Ovary (tissue), 3 donors: ENCODE measurements around the gene CSF3R.

Experiments
- EP300 ChIP-seq: sonication (generic); formaldehyde crosslinking; IDR thresholded peaks from one replicate; pipeline ENCODE4 v1.6.1; 2017; ENCODE audit warnings: antibody characterized with exemption
- TF ChIP-seq, protein P1 (sequence below), 3 donors: fragments of 450-650 bp in 2 of 3; fragments of 200-600 bp in 1 of 3; IDR thresholded peaks; one replicate each; pipeline versions ENCODE4 v1.5.1 to v1.8.0; 2016 to 2022; ENCODE audit warnings: antibody characterized with exemption in 3 of 3, mild to moderate bottlenecking in 1 of 3
- donor health status: DM: no; HTN: no; CAD: no.

DNA sequence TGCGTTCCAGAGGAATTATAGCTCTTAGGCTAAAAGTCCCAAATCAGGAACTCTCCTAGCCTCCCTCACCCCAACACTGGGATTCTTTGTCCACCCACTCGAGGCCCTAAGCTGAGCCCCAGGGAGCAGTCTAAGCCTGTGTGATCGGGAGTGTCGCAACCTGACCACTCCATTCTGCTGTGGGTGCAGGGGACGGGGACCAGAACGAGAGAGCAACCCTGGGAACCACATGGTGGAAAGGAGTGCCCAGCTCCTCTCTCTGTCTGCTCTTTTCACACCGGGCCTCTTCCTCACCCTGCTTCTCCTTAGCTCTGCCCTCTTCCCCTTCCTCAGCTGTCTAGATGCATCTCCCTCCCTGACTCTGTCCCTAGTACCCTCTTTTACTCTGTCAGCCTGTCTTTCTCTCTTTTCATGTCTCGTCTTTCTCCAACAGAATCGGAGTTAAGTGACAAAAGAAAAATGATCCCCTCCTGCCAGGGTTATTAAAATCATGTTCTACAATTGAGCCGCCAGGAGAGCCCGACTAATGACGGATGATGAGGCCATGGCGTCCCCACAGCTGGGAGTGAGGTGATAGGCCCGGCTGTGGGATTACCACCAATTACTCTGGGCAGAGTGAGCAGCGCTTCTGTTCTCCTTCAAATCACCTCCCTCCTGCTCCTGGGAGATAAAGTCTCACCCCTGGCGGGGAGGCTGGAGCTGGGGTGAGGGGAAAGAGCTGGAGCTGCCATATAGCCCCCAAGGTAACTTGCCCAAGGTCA lies 34.5 kb upstream of the CSF3R start:
- TF ChIP-seq, protein P1, sequence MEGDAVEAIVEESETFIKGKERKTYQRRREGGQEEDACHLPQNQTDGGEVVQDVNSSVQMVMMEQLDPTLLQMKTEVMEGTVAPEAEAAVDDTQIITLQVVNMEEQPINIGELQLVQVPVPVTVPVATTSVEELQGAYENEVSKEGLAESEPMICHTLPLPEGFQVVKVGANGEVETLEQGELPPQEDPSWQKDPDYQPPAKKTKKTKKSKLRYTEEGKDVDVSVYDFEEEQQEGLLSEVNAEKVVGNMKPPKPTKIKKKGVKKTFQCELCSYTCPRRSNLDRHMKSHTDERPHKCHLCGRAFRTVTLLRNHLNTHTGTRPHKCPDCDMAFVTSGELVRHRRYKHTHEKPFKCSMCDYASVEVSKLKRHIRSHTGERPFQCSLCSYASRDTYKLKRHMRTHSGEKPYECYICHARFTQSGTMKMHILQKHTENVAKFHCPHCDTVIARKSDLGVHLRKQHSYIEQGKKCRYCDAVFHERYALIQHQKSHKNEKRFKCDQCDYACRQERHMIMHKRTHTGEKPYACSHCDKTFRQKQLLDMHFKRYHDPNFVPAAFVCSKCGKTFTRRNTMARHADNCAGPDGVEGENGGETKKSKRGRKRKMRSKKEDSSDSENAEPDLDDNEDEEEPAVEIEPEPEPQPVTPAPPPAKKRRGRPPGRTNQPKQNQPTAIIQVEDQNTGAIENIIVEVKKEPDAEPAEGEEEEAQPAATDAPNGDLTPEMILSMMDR (IDR thresholded peaks at IDR 0.05) = no peak
- TF ChIP-seq EP300 = no peak
